Fibroblast of lung (primary cell): Measurements from ENCODE around the gene PXMP4.

Source experiments
- EZH2 ChIP-seq: IDR thresholded peaks from 2 replicates; pipeline ENCODE4 v1.5.1; 2012; ENCODE audit warnings: low read length, control low read depth, mild to moderate bottlenecking; ENCODE audit errors: missing control alignments
- TF ChIP-seq, protein P1 (sequence below), 2 donors: IDR thresholded peaks in 1 of 2; conservative IDR thresholded peaks in 1 of 2; 1 replicate in 1 of 2; 2 replicates in 1 of 2; pipeline ENCODE4 v1.5.1; 2011 to 2012; ENCODE audit warnings: low read length in 2 of 2, control low read depth in 1 of 2, inconsistent platforms in 1 of 2, low read depth in 1 of 2, mild to moderate bottlenecking in 1 of 2

DNA sequence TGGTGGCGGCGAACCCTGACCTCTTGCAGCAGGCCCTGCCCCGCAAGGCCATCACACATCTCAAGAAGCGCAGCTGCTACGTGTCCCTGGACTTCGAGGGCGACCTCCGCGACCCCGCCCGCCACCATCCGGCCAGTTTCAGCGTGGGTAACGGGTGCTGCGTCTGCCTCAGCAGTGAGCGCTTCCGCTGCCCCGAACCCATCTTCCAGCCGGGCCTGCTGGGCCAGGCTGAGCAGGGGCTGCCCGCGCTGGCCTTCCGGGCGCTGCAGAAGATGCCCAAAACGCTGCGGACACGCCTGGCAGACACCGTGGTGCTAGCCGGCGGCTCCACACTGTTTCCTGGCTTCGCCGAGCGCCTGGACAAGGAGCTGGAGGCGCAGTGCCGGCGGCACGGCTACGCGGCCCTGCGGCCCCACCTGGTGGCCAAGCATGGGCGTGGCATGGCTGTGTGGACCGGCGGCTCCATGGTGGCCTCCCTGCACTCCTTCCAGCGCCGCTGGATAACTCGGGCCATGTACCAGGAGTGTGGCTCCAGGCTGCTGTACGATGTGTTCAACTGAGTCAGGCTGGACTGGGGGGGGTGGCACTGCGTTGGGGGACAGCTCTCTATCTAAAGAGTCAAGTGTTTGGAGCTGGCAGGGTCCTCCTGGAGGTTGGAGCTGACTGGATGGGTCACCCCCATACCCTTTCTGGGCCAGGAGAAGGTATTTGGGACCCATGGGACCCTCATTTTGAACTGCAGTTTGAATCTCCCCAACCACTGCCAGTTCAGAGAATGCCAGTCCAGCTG is 52.2 kb downstream of the PXMP4 start:
- TF ChIP-seq, protein P1, sequence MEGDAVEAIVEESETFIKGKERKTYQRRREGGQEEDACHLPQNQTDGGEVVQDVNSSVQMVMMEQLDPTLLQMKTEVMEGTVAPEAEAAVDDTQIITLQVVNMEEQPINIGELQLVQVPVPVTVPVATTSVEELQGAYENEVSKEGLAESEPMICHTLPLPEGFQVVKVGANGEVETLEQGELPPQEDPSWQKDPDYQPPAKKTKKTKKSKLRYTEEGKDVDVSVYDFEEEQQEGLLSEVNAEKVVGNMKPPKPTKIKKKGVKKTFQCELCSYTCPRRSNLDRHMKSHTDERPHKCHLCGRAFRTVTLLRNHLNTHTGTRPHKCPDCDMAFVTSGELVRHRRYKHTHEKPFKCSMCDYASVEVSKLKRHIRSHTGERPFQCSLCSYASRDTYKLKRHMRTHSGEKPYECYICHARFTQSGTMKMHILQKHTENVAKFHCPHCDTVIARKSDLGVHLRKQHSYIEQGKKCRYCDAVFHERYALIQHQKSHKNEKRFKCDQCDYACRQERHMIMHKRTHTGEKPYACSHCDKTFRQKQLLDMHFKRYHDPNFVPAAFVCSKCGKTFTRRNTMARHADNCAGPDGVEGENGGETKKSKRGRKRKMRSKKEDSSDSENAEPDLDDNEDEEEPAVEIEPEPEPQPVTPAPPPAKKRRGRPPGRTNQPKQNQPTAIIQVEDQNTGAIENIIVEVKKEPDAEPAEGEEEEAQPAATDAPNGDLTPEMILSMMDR (conservative IDR thresholded peaks at IDR 0.05 in 1 of 2, IDR thresholded peaks at IDR 0.05 in 1 of 2; ENCODE audit: low read depth in 1 of 2, low read length in 2 of 2) = peak; percentile 76
- TF ChIP-seq EZH2 = no peak
